Panc1 (cell line): ENCODE results near the gene COA5. TPM values are rescaled to one million over a fixed set of nuclear protein-coding genes. Genes with fewer than 3 reads are reported as not detected.
A peak's percentile ranks its signal among the peaks of the same experiment; 100 is the strongest.

ENCODE experiments used
- ATAC-seq: fragments of 200-7000 bp; cut with Tn5 transposase; 2 replicates; pipeline ENCODE4 v1.9.1; 2020; ENCODE audit warnings: mild to moderate bottlenecking, moderate library complexity
- BruUV-seq: library from RNA; stranded (reverse); fragments of 400-500 nt; replicated peaks from 2 replicates; lab custom pipeline; 2021; lab: Mats Ljungman, UMichigan
- CTCF ChIA-PET: fragments of 300-600 bp; sonication (Branson Sonifier 250); formaldehyde crosslinking; loops from one replicate; lab custom pipeline; 2022; ENCODE audit warnings: antibody characterized with exemption; lab: Charles Lee
- POLR2A ChIA-PET: fragments of 300-600 bp; sonication (Branson Sonifier 250); formaldehyde crosslinking; loops from one replicate; lab custom pipeline; 2022; ENCODE audit warnings: antibody characterized with exemption; lab: Charles Lee
- DNase-seq: peaks from one replicate; pipeline ENCODE4 v3.0.0-alpha.2; 2010; ENCODE audit warnings: low read depth, low spot score
- H3K27ac ChIP-seq: 2 replicates; pipeline ENCODE4 v1.5.1; 2011; ENCODE audit warnings: mild to moderate bottlenecking, low read length, inconsistent platforms
- H3K27me3 ChIP-seq: fragments of 200-500 bp; sonication (Bioruptor generic); 2 replicates; pipeline ENCODE4 v1.6.0; 2014; ENCODE audit warnings: low read length, inconsistent platforms; ENCODE audit not compliant: control insufficient read depth, insufficient read depth
- H3K36me3 ChIP-seq: fragments of 200-500 bp; sonication (Bioruptor generic); 2 replicates; pipeline ENCODE4 v1.5.1; 2014; ENCODE audit warnings: inconsistent platforms, mild to moderate bottlenecking, low read length, moderate library complexity; ENCODE audit not compliant: control insufficient read depth, insufficient read depth
- H3K4me1 ChIP-seq: 2 replicates; pipeline ENCODE4 v1.5.1; 2011; ENCODE audit warnings: inconsistent platforms, mild to moderate bottlenecking, low read length, moderate library complexity; ENCODE audit not compliant: control insufficient read depth, insufficient read depth
- H3K4me3 ChIP-seq, 2 experiments: 2 replicates each; pipeline ENCODE4 v1.5.1; 2011 to 2012; ENCODE audit warnings: low read depth in 2 of 2, low read length in 2 of 2, mild to moderate bottlenecking in 2 of 2, inconsistent platforms in 1 of 2, moderate library complexity in 1 of 2
- H3K9me3 ChIP-seq: fragments of 200-500 bp; sonication (Bioruptor generic); 2 replicates; pipeline ENCODE4 v1.5.1; 2014; ENCODE audit warnings: low read depth, mild to moderate bottlenecking, inconsistent platforms, low read length, moderate library complexity; ENCODE audit not compliant: control insufficient read depth, insufficient read depth
- CTCF ChIP-seq: fragments of 450-650 bp; IDR thresholded peaks from 2 replicates; pipeline ENCODE4 v1.5.1; 2017; ENCODE audit warnings: mild to moderate bottlenecking
- POLR2AphosphoS5 ChIP-seq: IDR thresholded peaks from 2 replicates; pipeline ENCODE4 v1.6.1; 2012; ENCODE audit warnings: mild to moderate bottlenecking, low read depth, low read length, moderate library complexity
- SIN3A ChIP-seq: IDR thresholded peaks from 2 replicates; pipeline ENCODE4 v1.6.1; 2012; ENCODE audit warnings: low read depth, mild to moderate bottlenecking, low read length, moderate library complexity, borderline replicate concordance; ENCODE audit not compliant: insufficient read depth
- TCF7L2 ChIP-seq: IDR thresholded peaks from 2 replicates; pipeline ENCODE4 v1.6.1; 2011; ENCODE audit warnings: mild to moderate bottlenecking, low read depth, low read length, inconsistent platforms
- in situ Hi-C: cut with HindIII; loops from 2 replicates; pipeline ENCODE4 v1.10.0; 2016; ENCODE audit warnings: low sequenced_read_pairs, low pct_unique_long_range_greater_than_20kb
- intact Hi-C: fragments of 100-400 bp; cut with micrococcal nuclease; formaldehyde crosslinking; loops from one replicate; pipeline ENCODE4 v1.10.0; 2022; ENCODE audit not compliant: unreplicated experiment
- total RNA-seq: library from RNA; stranded (reverse); gene quantifications from one replicate; pipeline ENCODE4 v1.2.1, GENCODE V29; 2021; ENCODE audit not compliant: unreplicated experiment
- TF ChIP-seq, protein P1 (sequence below), 2 experiments: IDR thresholded peaks; 2 replicates each; pipeline ENCODE4 v1.6.1; 2011 to 2012; ENCODE audit warnings: low read depth in 2 of 2, control low read depth in 1 of 2, low read length in 1 of 2, mild to moderate bottlenecking in 1 of 2, moderate library complexity in 1 of 2; ENCODE audit not compliant: insufficient read depth in 1 of 2

Gene COA5
- total RNA-seq, 1 experiment from 2014 or later = 20.6 TPM

DNA sequence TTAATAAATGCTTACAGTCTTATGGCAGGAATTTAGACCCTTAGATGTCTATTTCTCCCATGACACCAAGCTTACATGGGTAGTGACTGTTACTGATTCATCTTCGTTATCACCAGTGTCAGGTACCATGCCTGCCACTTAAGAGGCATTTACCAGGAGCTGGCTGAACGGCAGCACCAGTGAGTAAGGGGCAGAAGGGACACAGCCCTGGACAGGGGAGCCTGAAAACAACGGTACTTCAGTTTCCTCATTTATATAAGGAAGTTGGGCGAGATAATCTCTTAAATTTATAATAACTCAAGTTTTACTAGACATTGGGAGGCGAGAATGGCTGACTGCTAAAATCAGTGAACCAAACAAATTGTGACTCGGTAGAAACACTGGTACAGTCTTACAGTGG, 1.2 kb downstream of the COA5 start:
- intact Hi-C loops (no loop called here), in situ Hi-C loops (no loop called here)
- no peak for ATAC-seq
- Histone ChIP-seq H3K4me1 (peaks cover 22% of the 10 kb centered on the region), H3K27me3 (no peaks in the 10 kb centered on the region), H3K4me3 (peak overlapping the region; percentile 98), H3K27ac (peak overlapping the region; percentile 96), H3K9me3 (no peaks in the 10 kb centered on the region), H3K36me3 (peaks cover 21% of the 10 kb centered on the region)
- TF ChIP-seq, protein P1, sequence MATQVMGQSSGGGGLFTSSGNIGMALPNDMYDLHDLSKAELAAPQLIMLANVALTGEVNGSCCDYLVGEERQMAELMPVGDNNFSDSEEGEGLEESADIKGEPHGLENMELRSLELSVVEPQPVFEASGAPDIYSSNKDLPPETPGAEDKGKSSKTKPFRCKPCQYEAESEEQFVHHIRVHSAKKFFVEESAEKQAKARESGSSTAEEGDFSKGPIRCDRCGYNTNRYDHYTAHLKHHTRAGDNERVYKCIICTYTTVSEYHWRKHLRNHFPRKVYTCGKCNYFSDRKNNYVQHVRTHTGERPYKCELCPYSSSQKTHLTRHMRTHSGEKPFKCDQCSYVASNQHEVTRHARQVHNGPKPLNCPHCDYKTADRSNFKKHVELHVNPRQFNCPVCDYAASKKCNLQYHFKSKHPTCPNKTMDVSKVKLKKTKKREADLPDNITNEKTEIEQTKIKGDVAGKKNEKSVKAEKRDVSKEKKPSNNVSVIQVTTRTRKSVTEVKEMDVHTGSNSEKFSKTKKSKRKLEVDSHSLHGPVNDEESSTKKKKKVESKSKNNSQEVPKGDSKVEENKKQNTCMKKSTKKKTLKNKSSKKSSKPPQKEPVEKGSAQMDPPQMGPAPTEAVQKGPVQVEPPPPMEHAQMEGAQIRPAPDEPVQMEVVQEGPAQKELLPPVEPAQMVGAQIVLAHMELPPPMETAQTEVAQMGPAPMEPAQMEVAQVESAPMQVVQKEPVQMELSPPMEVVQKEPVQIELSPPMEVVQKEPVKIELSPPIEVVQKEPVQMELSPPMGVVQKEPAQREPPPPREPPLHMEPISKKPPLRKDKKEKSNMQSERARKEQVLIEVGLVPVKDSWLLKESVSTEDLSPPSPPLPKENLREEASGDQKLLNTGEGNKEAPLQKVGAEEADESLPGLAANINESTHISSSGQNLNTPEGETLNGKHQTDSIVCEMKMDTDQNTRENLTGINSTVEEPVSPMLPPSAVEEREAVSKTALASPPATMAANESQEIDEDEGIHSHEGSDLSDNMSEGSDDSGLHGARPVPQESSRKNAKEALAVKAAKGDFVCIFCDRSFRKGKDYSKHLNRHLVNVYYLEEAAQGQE (IDR thresholded peaks at IDR 0.05; ENCODE audit: insufficient read depth in 1 of 2, low read depth in 2 of 2, low read length in 1 of 2) = no peak
- no peak for TF ChIP-seq SIN3A
- TF ChIP-seq CTCF = no peak
- TF ChIP-seq POLR2AphosphoS5 = no peak
- no peak for TF ChIP-seq TCF7L2
- CTCF ChIA-PET = no interaction called here
- BruUV-seq = no TSS peak
- DNase-seq = no peak
- POLR2A ChIA-PET = no interaction called here

- Histone ChIP-seq H3K4me1 (peaks cover 22% of the 10 kb centered on the region), H3K4me3 (no peak overlapping the region), H3K9me3 (no peaks in the 10 kb centered on the region), H3K36me3 (peaks cover 20% of the 10 kb centered on the region), H3K27ac (no peak overlapping the region), H3K27me3 (no peaks in the 10 kb centered on the region)
- no peak for TF ChIP-seq SIN3A
- TF ChIP-seq CTCF = no peak
- no peak for TF ChIP-seq TCF7L2
- TF ChIP-seq, protein P1 (IDR thresholded peaks at IDR 0.05; ENCODE audit: insufficient read depth in 1 of 2, low read depth in 2 of 2, low read length in 1 of 2) = no peak
- no peak for TF ChIP-seq POLR2AphosphoS5
- intact Hi-C loops (no loop called here), in situ Hi-C loops (no loop called here)
- ChIA-PET CTCF (no interaction called here), POLR2A (no interaction called here)
- BruUV-seq = no TSS peak
- no peak for DNase-seq
- ATAC-seq = no peak
Observed at GRCh38 chr2:98606431-98606830, 1.9 kb downstream of the COA5 start.
